Adrenal gland (tissue), 12 donors: ENCODE data around the gene SLC22A17. TPM values are rescaled to one million over a fixed set of nuclear protein-coding genes. Genes with fewer than 3 reads are reported as not detected.

Experiments
- DNase-seq, 7 donors: peaks; one replicate each; pipeline ENCODE4 v3.0.0-alpha.2; 2019 to 2020
- H3K27ac ChIP-seq, 5 donors: fragments of 200-600 bp; sonication (generic) in 4 of 5; 1 replicate in 3 of 5; 2 replicates in 2 of 5; pipeline versions ENCODE4 v1.5.1 to v1.8.0; 2016 to 2020; ENCODE audit warnings: mild to moderate bottlenecking in 1 of 5
- H3K27me3 ChIP-seq: fragments of 200-600 bp; 2 replicates; pipeline ENCODE4 v1.8.0; 2021
- H3K36me3 ChIP-seq, 2 donors: fragments of 200-600 bp; replicated peaks in 1 of 2; 1 replicate in 1 of 2; 2 replicates in 1 of 2; pipeline versions ENCODE4 v1.5.1 to v1.8.0; 2018 to 2022
- H3K4me1 ChIP-seq, 2 donors: fragments of 200-600 bp; replicated peaks in 1 of 2; 1 replicate in 1 of 2; 2 replicates in 1 of 2; pipeline versions ENCODE4 v1.5.1 to v1.8.0; 2018 to 2021
- H3K4me3 ChIP-seq, 4 donors: fragments of 200-600 bp; sonication (generic) in 3 of 4; one replicate each; pipeline ENCODE4 v1.5.1; 2016 to 2018
- H3K9me3 ChIP-seq, 3 donors: fragments of 200-600 bp; sonication (generic) in 1 of 3; replicated peaks in 1 of 3; 1 replicate in 2 of 3; 2 replicates in 1 of 3; pipeline versions ENCODE4 v1.5.1 to v1.8.0; 2016 to 2021
- POLR2A ChIP-seq, 2 donors: fragments of 450-650 bp; IDR thresholded peaks; one replicate each; pipeline ENCODE4 v1.6.1; 2017; ENCODE audit warnings: antibody characterized with exemption in 2 of 2, mild to moderate bottlenecking in 2 of 2, moderate library complexity in 1 of 2
- WGBS, 4 donors: extraction: QIAGEN DNeasy Blood & Tissue Kit in 2 of 4; methylation state at CpG; one replicate each; pipeline versions ENCODE4 v1.1.5 to v1.1.7; 2013 to 2017; 5-methylcytosine and 5-hydroxymethylcytosine counted together
- intact Hi-C, 2 donors: fragments of 100-400 bp; cut with DNase I; formaldehyde crosslinking; loops; one replicate each; pipeline versions ENCODE4 v1.14.1 to v1.15.0; 2022 to 2023
- polyA plus RNA-seq, 3 donors: library from polyadenylated mRNA; stranded (reverse); fragments of 200-250 nt in 2 of 3; fragments of 350-450 nt in 1 of 3; fragmentation: Illumina TruSeq in 1 of 3; extraction: RNeasy Lipid Tissue Mini Kit (QIAGEN cat#74804) in 1 of 3; gene quantifications; one replicate each; pipeline ENCODE4 v1.2.3, GENCODE V29; 2013 to 2014
- total RNA-seq, 9 donors: library from RNA; depleted of rRNA in 4 of 9; stranded (reverse); fragments of >200 nt in 4 of 9; fragments of 120-200 nt in 1 of 9; fragmentation: NEBNext Ultra II Directional in 1 of 9; extraction: Animal tissue kit (Norgen Biotek cat#: 25700) in 1 of 9; gene quantifications; one replicate each; pipeline versions ENCODE4 v1.1.0 to v1.2.4, GENCODE V29; 2013 to 2023
- TF ChIP-seq, protein P1 (sequence below), 6 experiments: fragments of 450-650 bp in 4 of 6; fragments of 200-600 bp in 2 of 6; sonication (generic) in 1 of 6; IDR thresholded peaks; 1 replicate in 5 of 6; 2 replicates in 1 of 6; pipeline versions ENCODE4 v1.5.1 to v1.8.0; 2016 to 2021; ENCODE audit warnings: antibody characterized with exemption in 6 of 6, mild to moderate bottlenecking in 2 of 6, moderate library complexity in 1 of 6
- donor health status: healthy with polysubstance abuse.
- donor health status: Bipolar disorder and iron deficiency.
- donor health status: DM: yes; HTN: yes; CAD: no.
- donor health status: DM: no; HTN: no; CAD: no.
- donor health status: DM: no; HTN: no; CAD: no.
- donor health status: DM: yes; HTN: yes; CAD: no.

Gene SLC22A17
- total and polyA plus RNA-seq, 12 donors, result 8.4 to 121 (median 25.0) TPM

DNA sequence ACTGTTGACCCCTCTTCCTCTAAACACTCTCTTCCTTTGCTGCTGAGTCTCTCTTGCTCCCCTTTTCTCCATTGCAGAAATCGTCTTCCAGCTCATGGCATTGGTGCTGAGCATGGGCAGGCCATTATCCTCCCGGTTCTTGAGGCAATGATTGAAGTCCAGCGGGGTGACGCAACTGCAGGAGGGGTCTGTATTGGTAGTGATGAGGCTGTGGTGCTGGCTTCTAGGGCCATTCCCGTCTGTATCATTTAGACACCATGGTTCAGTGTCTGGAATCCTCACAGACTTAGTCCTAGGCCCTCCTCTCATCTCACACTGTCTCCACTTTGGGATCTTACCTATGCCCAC lies 720 bp upstream of the SLC22A17 start:
- intact Hi-C loops, result no loop called here
- DNase-seq, result peak in 1 of 7 donors; percentile 52
- Histone ChIP-seq H3K27ac (peak overlapping the region in 1 of 5 donors; percentile 80), H3K4me1 (peaks cover 5 to 14% of the 10 kb centered on the region in 2 donors), H3K4me3 (no peak overlapping the region), H3K36me3 (no peaks in the 10 kb centered on the region), H3K27me3 (peaks cover 11% of the 10 kb centered on the region), H3K9me3 (no peaks in the 10 kb centered on the region)
- TF ChIP-seq, protein P1, sequence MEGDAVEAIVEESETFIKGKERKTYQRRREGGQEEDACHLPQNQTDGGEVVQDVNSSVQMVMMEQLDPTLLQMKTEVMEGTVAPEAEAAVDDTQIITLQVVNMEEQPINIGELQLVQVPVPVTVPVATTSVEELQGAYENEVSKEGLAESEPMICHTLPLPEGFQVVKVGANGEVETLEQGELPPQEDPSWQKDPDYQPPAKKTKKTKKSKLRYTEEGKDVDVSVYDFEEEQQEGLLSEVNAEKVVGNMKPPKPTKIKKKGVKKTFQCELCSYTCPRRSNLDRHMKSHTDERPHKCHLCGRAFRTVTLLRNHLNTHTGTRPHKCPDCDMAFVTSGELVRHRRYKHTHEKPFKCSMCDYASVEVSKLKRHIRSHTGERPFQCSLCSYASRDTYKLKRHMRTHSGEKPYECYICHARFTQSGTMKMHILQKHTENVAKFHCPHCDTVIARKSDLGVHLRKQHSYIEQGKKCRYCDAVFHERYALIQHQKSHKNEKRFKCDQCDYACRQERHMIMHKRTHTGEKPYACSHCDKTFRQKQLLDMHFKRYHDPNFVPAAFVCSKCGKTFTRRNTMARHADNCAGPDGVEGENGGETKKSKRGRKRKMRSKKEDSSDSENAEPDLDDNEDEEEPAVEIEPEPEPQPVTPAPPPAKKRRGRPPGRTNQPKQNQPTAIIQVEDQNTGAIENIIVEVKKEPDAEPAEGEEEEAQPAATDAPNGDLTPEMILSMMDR (IDR thresholded peaks at IDR 0.05), result no peak
- no peak for TF ChIP-seq POLR2A (IDR thresholded peaks at IDR 0.05)
- WGBS, 4 donors, result 81 to 88% (median 84%) methylated on average over 5 of the region's 5 CpGs

DNA sequence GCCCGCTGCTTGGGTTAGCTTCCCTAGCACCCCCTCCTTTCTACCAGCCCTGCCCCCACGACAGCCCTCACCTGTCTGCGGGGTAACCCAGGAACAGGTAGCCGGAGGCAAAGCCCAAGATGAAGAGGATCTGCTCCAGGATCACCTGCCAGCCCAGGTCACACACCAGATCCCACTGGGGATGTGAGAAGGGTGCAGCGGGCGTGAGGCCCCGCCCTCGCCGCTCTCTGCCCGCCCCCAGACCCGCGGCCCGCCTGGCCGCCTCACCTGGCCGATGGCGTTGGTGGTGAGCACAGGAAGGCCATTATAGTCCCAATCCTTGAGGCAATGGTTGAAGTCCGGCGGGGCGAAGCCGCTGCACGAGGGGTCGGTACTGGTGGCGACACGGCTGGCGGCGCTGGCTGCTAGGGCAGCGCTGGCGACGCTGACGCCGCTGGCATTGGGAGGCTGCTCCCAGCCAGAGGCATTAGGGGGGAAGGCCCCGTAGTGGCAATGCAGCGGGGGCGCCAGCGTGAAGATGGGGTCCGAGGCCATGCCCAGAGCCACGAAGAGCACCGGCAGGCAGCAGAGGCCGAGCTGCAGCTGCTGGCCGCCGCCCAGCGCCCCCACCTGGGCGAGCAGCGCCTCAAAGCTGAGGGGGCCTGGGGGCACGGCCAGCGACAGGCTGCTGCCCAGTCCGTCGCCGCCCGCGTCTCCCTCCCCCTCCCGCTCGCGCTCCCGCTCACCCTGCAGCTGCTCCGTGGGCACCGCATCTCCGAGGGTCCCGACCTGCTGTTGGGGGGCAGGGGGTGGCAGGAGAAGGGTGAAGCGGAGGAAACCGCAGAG lies 794 bp downstream of the SLC22A17 start:
- H3K27me3 ChIP-seq, result peaks cover 11% of the 10 kb centered on the region
- no peak for TF ChIP-seq POLR2A (IDR thresholded peaks at IDR 0.05)
- TF ChIP-seq, protein P1 (IDR thresholded peaks at IDR 0.05), result no peak
- peak overlapping the region in 2 of 4 donors; percentile 1 to 73 for H3K4me3 ChIP-seq
- H3K27ac ChIP-seq, result peak overlapping the region in 2 of 5 donors; percentile 70 to 80
- DNase-seq, result peak in 1 of 7 donors; percentile 50
- H3K9me3 ChIP-seq, result no peaks in the 10 kb centered on the region
- peaks cover 5 to 14% of the 10 kb centered on the region in 2 donors for H3K4me1 ChIP-seq
- WGBS, 4 donors, result 9 to 30% (median 16%) methylated on average over 13 to 61 of the region's 61 CpGs
- H3K36me3 ChIP-seq, result no peaks in the 10 kb centered on the region
- intact Hi-C loops, result no loop called here

DNA sequence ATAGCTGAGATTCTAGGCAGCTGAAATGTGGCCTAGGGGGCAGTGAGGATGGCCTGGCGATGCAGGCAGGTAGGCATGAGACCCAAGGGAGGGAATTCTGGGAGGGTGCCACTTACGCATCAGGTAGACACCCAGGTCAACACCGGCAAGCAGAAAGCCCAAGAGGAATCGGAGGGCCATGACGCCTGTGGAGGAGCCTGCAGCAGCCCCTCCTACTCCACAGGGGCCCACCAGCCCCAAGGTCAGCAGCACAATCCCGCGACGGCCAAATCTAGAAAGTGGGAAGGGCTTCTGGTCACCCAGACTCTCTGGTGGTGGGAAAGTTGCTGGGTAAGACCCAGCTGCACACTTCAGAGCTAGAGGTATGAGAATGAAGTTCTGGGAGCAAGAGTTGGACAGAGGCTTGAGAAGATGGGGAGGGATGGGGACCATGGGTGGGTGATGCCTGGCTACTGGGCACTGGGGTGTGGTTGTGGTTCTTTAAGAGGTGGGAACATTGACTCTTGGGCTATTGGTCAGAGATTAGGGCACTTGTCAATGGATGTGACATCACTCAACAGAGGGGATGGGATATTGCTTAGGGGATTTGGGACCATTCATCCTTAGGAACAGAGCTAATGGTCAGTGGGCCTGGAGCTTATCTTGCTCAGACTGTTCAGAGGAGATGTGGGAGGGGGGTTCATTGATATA lies 3.4 kb downstream of the SLC22A17 start:
- 81 to 90% (median 83%) methylated on average over 6 to 8 of the region's 8 CpGs for WGBS, 4 donors
- H3K27ac ChIP-seq, result no peak overlapping the region
- no peak overlapping the region for H3K4me3 ChIP-seq
- H3K9me3 ChIP-seq, result no peaks in the 10 kb centered on the region
- peak in 1 of 7 donors; percentile 43 for DNase-seq
- TF ChIP-seq, protein P1 (IDR thresholded peaks at IDR 0.05), result no peak
- no peak for TF ChIP-seq POLR2A (IDR thresholded peaks at IDR 0.05)
- no peaks in the 10 kb centered on the region for H3K36me3 ChIP-seq
- intact Hi-C loops, result loop anchor here in 1 of 2 donors (10.0 kb wide), 1 partner anchor 116 kb away; the partner anchor contains the start of gene NGDN
- H3K27me3 ChIP-seq, result peaks cover 7% of the 10 kb centered on the region
- H3K4me1 ChIP-seq, result peaks cover 5 to 14% of the 10 kb centered on the region in 2 donors

DNA sequence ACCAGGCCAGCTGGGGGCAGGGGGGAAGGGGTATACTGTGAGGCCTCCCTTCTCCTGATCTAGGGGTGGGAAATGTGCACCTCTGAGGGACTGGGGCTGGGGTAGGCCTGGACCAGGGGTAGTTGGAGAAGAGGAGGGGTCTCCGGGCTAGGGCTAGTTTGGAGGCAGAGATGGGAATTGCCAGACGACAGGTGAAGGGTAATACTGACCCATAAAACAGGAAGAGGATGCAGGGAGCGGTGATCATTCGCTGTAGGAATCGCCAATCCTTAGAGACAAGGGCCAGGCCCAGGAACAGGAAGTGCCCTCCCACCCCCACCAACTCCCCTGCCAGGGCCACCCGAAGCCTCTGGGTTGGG lies 4.4 kb downstream of the SLC22A17 start:
- peaks cover 5 to 14% of the 10 kb centered on the region in 2 donors for H3K4me1 ChIP-seq
- peaks cover 7% of the 10 kb centered on the region for H3K27me3 ChIP-seq
- H3K27ac ChIP-seq, result no peak overlapping the region
- no peak overlapping the region for H3K4me3 ChIP-seq
- TF ChIP-seq, protein P1 (IDR thresholded peaks at IDR 0.05), result no peak
- no peak for TF ChIP-seq POLR2A (IDR thresholded peaks at IDR 0.05)
- peak in 1 of 7 donors; percentile 39 for DNase-seq
- no peaks in the 10 kb centered on the region for H3K9me3 ChIP-seq
- WGBS, 4 donors, result 85 to 90% (median 89%) methylated on average over 6 of the region's 6 CpGs
- intact Hi-C loops, result loop anchor here in 1 of 2 donors (10.0 kb wide), 1 partner anchor 117 kb away; the partner anchor contains the start of gene NGDN
- no peaks in the 10 kb centered on the region for H3K36me3 ChIP-seq
